Measurements from ENCODE around the gene SUCNR1.
"Not testable (repeated sequence)": the region's sequence is repeated elsewhere in the genome, so short reads cannot be mapped to it uniquely, and the experiment has no call there.

SUCNR1 gene

GRCh38 chr3:151925876-151926275 is 52.4 kb downstream of the SUCNR1 start:
- in situ Hi-C loops (cut with MboI; ENCODE audit: low pct_unique_long_range_greater_than_20kb, low sequenced_read_pairs) = no loop called here
- no peak for DNase-seq

DNA sequence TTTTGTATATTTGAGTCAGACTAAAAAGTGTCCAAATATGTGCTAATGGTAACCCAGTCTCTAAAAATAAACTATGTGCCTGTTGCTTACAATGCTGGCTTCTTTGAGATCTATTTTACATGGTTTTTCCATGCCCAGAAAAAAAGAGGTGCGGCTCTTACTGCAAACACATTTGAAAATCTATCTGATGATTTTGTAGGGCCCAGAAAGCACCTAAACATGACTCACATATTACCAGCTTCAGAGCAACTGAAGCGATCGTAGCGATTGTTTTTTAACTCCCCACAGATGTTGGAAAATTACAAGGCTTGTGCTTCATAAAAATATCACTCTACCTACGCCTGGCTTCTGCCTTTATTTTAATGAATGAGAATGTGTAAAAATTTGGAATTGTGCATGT is 53.5 kb downstream of the SUCNR1 start:
- in situ Hi-C loops (cut with MboI; ENCODE audit: low pct_unique_long_range_greater_than_20kb, low sequenced_read_pairs) = no loop called here
- DNase-seq = no peak

DNA sequence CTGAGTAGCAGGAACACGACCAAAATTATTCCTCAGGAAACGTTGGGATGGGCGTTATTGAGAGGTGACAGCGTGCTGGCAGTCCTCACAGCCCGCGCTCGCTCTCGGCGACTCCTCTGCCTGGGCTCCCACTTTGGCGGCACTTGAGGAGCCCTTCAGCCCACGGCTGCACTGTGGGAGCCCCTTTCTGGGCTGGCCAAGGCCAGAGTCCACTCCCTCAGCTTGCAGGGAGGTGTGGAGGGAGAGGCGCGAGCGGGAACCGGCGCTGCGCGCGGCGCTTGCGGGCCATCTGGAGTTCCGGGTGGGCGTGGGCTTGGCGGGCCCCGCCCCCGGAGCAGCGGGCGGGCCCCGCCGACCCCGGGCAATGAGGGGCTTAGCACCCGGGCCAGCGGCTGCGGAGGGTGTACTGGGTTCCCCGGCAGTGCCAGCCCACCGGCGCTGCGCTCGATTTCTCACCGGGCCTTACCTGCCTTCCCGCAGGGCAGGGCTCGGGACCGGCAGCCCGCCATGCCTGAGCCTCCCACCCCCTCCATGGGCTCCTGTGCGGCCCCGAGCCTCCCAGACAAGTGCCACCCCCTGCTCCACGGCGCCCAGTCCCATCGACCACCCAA is 54.6 kb downstream of the SUCNR1 start:
- DNase-seq; in situ Hi-C loops (cut with MboI; ENCODE audit: low pct_unique_long_range_greater_than_20kb, low sequenced_read_pairs): not testable (repeated sequence)

- DNase-seq = no peak
- in situ Hi-C loops (cut with MboI; ENCODE audit: low pct_unique_long_range_greater_than_20kb, low sequenced_read_pairs) = no loop called here
Observed at GRCh38 chr3:151931171-151931570, 57.7 kb downstream of the SUCNR1 start.

DNA sequence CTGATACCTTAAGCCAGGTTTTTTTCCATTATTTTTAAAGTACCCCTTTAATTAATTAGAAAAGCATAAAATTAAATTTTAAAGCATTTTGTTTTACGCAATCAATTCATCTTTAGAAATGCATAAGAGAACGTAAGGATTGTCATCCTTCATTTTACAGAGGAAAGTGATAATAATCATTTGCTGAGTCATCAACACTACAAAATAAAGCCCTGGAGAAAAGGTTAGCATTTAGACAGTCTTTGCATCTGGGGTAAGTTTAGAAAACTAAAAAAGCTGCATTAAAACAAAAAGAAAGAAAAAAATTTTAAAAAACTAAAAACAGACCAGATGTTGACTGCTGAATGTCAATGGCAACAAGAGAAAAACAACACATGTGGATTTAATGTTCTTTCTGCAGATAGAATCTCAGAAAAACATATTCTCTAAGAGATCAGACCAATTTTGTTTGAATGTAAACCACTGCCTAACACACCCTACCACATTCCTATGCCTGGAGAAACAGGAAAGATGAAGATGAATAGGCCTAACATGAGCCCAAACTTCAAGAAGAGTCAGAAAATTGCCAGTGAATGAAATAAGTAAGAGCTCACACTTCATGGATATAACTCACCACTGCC is 59.9 kb downstream of the SUCNR1 start:
- no peak for DNase-seq
- in situ Hi-C loops (cut with MboI; ENCODE audit: low pct_unique_long_range_greater_than_20kb, low sequenced_read_pairs) = no loop called here

Measured in KBM-7 (cell line).